T-helper 9 cell (primary cell): ENCODE results near the gene CDK6.

Experiments
- DNase-seq: peaks from one replicate; pipeline ENCODE4 v3.0.0-alpha.2; 2020

CDK6 gene

DNA sequence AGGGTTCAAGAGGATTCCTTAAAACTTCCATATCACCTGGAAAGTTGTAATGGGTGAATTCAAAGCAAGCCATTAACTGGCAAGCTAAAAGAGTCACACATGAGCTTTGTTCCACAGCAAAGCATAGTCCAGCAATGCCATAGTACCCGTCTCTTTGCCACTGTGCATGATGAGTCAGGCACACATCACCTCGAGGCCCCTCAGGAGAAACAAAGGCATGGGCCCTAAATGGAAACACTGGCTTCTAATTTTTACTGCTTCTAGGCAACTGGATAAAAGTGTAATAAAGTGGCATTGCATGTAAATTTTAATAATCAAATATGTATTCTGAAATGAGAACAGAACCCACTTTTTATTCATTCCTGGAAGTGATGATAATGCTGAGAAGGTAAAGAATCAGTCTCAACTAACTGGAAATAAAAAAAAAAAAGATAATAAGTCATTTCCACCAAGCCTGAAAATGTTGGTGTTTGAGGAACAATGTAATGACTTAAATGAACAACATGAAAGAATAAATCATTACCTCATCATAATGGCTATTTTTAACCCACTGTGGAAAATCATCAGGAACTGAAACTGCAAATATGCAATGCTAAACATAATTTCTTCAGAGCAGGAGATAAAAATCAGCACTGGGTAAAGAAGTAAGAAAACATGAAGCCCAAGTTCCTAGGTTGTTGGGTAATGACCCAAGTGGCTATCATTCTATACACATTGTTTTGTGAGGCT, 104.9 kb downstream of the CDK6 start:
- no peak for DNase-seq

DNA sequence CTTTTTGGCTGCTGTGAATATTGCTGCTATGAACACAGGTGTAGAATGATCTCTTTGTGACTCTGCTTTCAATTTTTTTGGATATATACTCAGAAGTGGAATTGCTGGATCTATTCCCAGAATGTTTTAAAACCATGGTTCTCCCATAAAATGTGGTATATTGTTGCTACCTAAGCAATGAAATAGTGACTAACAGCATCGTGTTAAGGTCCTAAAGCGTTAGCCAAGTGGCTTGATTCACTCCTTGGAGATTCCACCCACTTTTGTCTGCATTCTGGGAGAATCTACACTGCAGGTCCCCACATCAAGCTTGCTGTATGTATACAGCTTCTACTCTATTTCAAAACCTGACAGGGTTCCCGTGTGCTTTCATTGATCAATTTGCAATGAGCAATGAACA, 105.6 kb downstream of the CDK6 start:
- DNase-seq, result no peak

- DNase-seq, result no peak
Observed at GRCh38 chr7:92729751-92730150, 106.6 kb downstream of the CDK6 start.

DNA sequence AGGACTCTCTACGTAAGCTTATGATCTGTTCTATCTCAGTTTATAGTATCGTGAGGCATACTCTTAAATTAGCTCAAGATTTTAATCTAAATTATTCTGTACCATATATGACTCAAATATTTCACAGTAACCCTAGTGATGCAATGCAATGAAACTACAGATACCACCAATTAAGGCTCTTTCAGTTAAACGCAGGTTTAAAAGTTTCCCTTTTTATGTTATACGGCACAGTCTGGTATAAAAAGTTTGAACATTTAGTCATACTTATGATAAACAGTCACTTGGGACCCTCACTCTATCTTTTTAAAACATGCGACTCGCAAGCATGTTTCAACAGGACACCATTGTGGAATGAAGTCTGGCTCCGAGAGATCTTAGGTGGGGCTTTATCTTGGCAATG, 107.2 kb downstream of the CDK6 start:
- DNase-seq, result no peak

- DNase-seq, result no peak
Observed at GRCh38 chr7:92727755-92728154, 108.6 kb downstream of the CDK6 start.

- no peak for DNase-seq
Observed at GRCh38 chr7:92725161-92725925, 111.0 kb downstream of the CDK6 start.

DNA sequence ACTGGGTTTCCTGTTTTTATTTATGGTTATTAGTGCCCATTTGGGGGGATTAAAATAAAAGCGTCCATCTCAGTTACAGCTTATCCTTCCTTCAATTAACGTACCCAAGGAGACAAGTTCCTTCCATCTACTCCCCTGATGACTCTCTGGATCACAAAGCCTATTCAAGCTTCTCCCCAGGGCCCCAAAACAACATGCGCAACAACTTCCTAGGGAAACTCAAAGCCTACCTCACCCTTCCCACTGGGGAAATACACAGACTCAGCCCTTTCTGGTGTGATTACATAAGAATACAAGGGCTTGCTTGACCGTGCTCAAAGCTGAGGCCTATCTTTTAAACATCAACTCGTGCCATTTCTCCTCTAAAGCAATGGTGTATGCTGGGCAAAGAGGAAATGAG, 112.4 kb downstream of the CDK6 start:
- no peak for DNase-seq

DNA sequence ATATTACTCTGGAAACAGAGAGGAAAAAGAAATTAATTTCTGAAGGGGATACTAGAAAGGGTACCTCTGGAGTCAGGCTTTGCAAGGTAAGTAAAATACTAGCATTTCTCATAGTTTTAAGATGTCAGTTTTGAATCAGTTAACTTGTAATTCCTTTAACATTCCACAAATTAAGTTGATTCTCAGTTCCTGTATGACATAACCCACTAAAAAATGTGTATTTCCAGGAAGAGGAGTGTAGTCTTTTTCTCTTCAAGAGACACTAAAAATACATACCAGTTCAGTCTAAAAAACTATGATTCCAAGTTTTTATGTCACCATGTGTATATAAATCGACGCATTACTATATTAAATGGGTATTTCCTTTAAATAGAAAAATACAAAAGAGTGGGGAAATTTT, 113.2 kb downstream of the CDK6 start:
- no peak for DNase-seq

DNA sequence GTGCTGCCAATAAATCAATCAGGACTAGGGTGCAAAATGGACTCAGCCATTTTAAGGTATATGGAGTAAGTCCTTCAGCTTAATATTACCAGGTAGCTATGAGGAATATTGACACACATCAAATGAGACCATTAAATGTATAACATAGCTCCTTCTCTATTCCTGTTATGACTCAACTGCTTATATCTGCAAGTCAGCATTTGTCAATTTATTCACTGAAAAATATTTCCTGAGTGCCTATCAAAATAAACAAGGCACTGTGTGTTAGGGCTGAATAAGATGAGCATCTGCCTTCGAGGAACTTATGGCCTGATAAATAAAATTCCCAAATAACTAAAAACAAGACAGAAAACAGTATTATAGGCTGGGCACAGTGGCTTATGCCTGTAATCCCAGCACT, 113.8 kb downstream of the CDK6 start:
- no peak for DNase-seq

- no peak for DNase-seq
Observed at GRCh38 chr7:92720604-92721350, 115.6 kb downstream of the CDK6 start.

- DNase-seq, result no peak
Observed at GRCh38 chr7:92717993-92718716, 118.2 kb downstream of the CDK6 start.

DNA sequence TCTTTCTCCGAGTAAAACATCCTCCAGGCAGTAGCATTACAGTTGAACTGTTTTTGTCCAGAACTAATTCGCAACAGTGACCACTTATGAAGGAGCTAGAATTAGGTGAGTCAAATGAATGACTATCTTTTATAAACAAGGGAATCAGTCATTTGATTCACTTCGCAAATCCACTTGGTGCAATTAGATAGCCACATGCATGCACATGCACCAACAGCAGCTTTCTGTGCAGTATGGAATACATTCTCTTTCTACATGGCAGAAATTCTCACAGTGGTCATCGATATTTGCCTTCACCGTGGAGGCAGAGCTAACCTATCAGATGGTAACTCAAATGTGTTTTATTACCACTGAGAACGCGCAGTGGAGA, 118.8 kb downstream of the CDK6 start:
- no peak for DNase-seq

DNA sequence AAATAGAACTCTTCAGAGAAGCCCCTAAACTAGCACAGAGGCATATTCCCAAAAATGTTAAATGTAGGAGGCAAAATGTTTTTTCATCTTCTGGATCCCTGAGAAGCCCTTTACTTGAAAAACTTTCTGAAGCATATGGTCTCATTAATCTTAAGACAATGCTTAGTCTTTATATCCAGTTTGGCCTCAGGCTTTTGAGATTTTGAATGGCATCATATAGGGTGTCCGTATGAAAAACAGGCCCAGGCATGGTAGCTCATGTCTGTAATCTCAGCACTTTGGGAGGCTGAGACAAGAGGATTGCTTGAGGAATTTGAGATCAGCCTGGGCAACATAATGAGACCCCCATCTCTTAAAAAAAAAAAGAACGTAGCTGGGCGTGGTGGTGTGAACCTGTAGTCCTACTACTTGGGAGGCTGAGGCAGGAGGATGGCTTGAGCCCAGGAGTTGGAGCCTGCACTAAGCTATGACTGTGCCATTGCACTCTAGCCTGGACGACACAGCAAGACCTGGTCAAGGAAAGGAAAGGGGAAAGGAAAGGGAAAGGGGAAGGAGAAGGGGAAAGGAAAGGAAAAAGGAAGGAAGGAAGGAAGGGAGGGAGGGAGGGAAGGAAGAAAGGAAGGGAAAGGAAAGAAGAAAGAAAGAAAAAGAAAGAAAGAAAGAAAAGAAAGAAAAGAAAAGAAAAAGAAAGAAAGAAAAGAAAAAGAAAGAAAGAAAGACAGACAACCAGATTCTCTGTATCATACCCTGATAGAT, 119.4 kb downstream of the CDK6 start:
- no peak for DNase-seq

- no peak for DNase-seq
Observed at GRCh38 chr7:92715963-92716362, 120.4 kb downstream of the CDK6 start.

DNA sequence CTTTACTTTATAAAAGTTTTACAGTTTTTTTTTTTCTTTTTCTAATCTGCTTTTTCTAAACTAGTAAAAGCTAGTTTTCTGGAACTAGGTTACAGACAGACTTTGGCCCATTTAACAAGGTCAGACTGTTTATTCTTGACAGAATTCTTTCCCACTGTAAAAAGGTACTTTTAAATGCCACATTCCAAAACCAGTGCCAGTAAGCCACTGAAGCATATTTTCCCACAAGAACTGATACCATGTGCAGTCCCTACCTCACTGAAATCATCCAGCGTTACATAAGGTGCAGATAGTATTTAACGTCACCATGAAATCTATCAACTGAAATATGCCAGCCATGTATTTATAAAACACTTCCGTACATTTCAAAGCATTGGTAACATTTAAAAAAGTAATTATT, 121.6 kb downstream of the CDK6 start:
- DNase-seq, result no peak

- no peak for DNase-seq
Observed at GRCh38 chr7:92714280-92714679, 122.1 kb downstream of the CDK6 start.

GRCh38 chr7:92709912-92710311, 126.5 kb downstream of the CDK6 start:
- no peak for DNase-seq

DNA sequence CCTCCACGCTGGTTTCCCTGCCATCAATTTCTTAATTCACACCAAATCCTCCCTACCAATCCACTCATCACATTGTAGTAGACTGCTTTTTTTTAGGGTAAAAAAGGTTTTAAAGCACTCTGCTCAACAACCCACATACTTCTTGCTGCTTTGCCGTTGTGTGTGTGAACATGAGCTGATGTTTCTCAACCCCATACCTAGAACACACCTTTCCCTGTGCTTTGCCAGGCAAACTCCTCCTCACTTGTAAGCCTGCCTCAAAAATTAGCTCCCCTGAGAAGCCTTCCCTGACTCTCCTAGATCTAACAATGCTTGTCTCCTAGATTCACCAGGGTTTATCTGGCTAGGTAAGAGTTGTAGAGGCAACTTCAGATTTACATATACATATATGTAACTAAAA, 127.2 kb downstream of the CDK6 start:
- no peak for DNase-seq

DNA sequence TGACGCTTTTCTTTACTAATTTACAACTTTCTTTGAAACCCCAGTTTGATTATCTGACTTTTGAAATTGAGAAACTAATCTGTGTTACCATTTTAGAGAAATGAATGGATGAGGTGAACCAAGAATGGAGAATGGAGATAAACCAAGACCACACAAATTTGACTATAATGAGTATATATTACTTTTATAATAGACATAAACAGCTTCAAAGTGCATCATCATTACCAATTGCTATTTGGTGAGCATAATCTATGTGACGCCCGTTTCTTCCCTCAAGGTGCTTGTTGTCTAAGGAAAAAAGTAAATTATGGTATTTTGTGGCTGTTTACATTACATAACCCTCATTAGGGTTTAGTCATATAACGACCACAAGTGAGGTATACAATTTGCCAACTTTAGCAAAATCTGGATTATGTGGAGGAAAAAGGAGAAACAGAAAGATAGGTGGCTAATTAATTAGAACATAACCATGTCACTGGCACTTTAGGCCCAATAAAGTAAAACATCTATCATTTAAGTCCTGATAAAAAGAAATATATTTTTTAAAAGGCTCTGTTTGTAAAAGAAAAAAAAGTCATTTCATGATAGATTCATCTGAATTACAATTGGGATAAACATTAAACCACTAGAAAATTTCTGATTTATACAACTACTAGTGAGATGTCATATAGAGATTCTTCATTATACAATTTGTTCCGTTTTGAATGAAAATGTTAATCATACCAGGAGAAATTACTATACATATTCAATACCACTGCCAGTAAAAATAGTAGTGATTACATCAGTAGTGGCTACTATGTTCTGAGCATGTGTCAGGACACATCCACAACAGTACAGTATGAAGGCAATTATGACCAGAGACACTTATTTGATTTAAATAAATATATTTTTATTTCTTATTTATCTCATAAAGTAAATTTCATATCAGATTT, 128.0 kb downstream of the CDK6 start:
- no peak for DNase-seq

DNA sequence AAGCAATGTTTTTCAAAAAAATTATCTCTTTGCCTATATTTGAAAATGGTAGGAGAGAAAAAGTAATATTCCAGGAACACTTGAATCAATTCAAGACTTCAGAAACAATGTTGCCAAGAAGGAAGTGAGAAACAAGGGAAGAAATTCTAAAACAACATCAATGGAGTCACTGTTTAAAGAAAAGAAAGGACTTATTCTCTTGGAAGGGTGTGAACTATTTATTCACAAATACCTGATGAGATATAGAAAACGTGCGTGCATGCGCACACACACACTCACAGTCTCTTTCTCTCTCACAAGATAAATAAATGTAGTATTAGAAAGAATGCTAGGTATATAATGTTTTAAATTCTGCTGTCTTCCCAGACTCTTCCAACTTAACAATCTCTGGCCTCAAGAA, 128.9 kb downstream of the CDK6 start:
- DNase-seq, result no peak

DNA sequence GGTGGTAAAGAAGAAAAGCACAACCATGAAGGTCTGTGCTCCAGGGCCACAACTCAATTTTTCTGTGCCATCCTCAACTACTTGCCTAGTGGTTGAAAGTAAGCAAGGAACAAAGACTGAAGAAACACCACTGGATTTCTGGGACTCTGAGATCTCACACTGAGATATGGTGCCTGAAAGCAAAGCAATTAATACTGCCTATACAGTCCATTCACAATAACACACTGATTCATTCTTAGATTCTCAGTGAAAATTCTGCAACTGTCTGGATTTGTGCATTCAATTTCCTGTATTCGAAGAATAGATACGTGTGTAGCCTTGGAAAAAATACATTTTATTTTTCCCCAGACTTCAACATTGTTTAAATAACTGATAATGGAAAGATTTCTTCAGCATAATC, 129.8 kb downstream of the CDK6 start:
- DNase-seq, result no peak
